ENCODE results near the gene USP6NL.

The USP6NL gene

GRCh38 chr10:11548065-11548767, 63.2 kb downstream of the USP6NL start:
- no peak for DNase-seq

- no peak for DNase-seq
Observed at GRCh38 chr10:11546581-11546980, 64.9 kb downstream of the USP6NL start.

- no peak for DNase-seq
Observed at GRCh38 chr10:11541296-11541695, 70.2 kb downstream of the USP6NL start.

- DNase-seq = no peak
Observed at GRCh38 chr10:11539191-11539868, 72.1 kb downstream of the USP6NL start.

- peak; percentile 35 for DNase-seq
Observed at GRCh38 chr10:11538834-11539190, 72.6 kb downstream of the USP6NL start.

- DNase-seq = no peak
Observed at GRCh38 chr10:11536228-11536627, 75.2 kb downstream of the USP6NL start.

GRCh38 chr10:11535346-11535959, 76.0 kb downstream of the USP6NL start:
- DNase-seq = no peak

- DNase-seq = no peak
Observed at GRCh38 chr10:11533328-11533781, 78.1 kb downstream of the USP6NL start.

- no peak for DNase-seq
Observed at GRCh38 chr10:11532306-11532705, 79.1 kb downstream of the USP6NL start.

- no peak for DNase-seq
Observed at GRCh38 chr10:11530806-11531205, 80.6 kb downstream of the USP6NL start.

GRCh38 chr10:11529276-11529903, 82.1 kb downstream of the USP6NL start:
- DNase-seq = no peak

GRCh38 chr10:11528286-11528685, 83.2 kb downstream of the USP6NL start:
- DNase-seq = no peak

- no peak for DNase-seq
Observed at GRCh38 chr10:11527691-11528255, 83.7 kb downstream of the USP6NL start.

- DNase-seq = no peak
Observed at GRCh38 chr10:11527068-11527467, 84.4 kb downstream of the USP6NL start.

- DNase-seq = no peak
Observed at GRCh38 chr10:11525503-11525902, 85.9 kb downstream of the USP6NL start.

- DNase-seq = no peak
Observed at GRCh38 chr10:11522821-11523245, 88.6 kb downstream of the USP6NL start.

- no peak for DNase-seq
Observed at GRCh38 chr10:11521860-11522259, 89.6 kb downstream of the USP6NL start.

GRCh38 chr10:11520892-11521291, 90.6 kb downstream of the USP6NL start:
- no peak for DNase-seq

GRCh38 chr10:11517150-11517549, 94.3 kb downstream of the USP6NL start:
- DNase-seq = no peak

- DNase-seq = no peak
Observed at GRCh38 chr10:11516431-11516746, 95.1 kb downstream of the USP6NL start.

GRCh38 chr10:11515596-11516430, 95.6 kb downstream of the USP6NL start:
- DNase-seq = peak; percentile 4

- no peak for DNase-seq
Observed at GRCh38 chr10:11513727-11514126, 97.7 kb downstream of the USP6NL start.

GRCh38 chr10:11512596-11512995, 98.9 kb downstream of the USP6NL start:
- no peak for DNase-seq
